SIG-M5 (cell line): Measurements from ENCODE around the gene TGM2.

Experiments used
- DNase-seq: peaks from one replicate; lab custom pipeline; 2025; lab: John Stamatoyannopoulos, UW

Gene TGM2

GRCh38 chr20:38144974-38145728, 19.9 kb downstream of the TGM2 start:
- no peak for DNase-seq

GRCh38 chr20:38144598-38144973, 20.5 kb downstream of the TGM2 start:
- DNase-seq: no peak

- no peak for DNase-seq
Observed at GRCh38 chr20:38143646-38144554, 21.2 kb downstream of the TGM2 start.

- DNase-seq: no peak
Observed at GRCh38 chr20:38143238-38143645, 21.8 kb downstream of the TGM2 start.

GRCh38 chr20:38141889-38142494, 23.1 kb downstream of the TGM2 start:
- DNase-seq: no peak

GRCh38 chr20:38141204-38141888, 23.7 kb downstream of the TGM2 start:
- DNase-seq: no peak

- no peak for DNase-seq
Observed at GRCh38 chr20:38139977-38140753, 24.9 kb downstream of the TGM2 start.

- no peak for DNase-seq
Observed at GRCh38 chr20:38139156-38139912, 25.7 kb downstream of the TGM2 start.

- no peak for DNase-seq
Observed at GRCh38 chr20:38138086-38138778, 26.8 kb downstream of the TGM2 start.

- DNase-seq: no peak
Observed at GRCh38 chr20:38137441-38138037, 27.5 kb downstream of the TGM2 start.

GRCh38 chr20:38136421-38137245, 28.4 kb downstream of the TGM2 start:
- DNase-seq: no peak

- no peak for DNase-seq
Observed at GRCh38 chr20:38135651-38136420, 29.2 kb downstream of the TGM2 start.

GRCh38 chr20:38135271-38135650, 29.8 kb downstream of the TGM2 start:
- no peak for DNase-seq

GRCh38 chr20:38134427-38135270, 30.4 kb downstream of the TGM2 start:
- DNase-seq: no peak

GRCh38 chr20:38133680-38134426, 31.2 kb downstream of the TGM2 start:
- no peak for DNase-seq

GRCh38 chr20:38132910-38133501, 32.1 kb downstream of the TGM2 start:
- no peak for DNase-seq
